Measurements from ENCODE around the gene ZBTB40. TPM values are rescaled to one million over a fixed set of nuclear protein-coding genes. Genes with fewer than 3 reads are reported as not detected.

The ZBTB40 gene
- total and polyA plus RNA-seq, 2 of the 13 experiments (the other 11 are each of a cell fraction or from before 2014, with no cell fraction given) = 8.8 to 16.5 TPM

- H4K20me1 ChIP-seq (ENCODE audit: insufficient read depth, low read length) = no peaks in the 10 kb centered on the region
- BruUV-seq (replicated peaks) = no TSS peak
Measured at GRCh38 chr1:22506130-22506692, 54.6 kb downstream of the ZBTB40 start.

More at GRCh38 chr1:22506130-22506692, 54.6 kb downstream of the ZBTB40 start:
- ChIA-PET POLR2A (no interaction called here), CTCF (ENCODE audit: low intra/inter-chr PET ratio, low total read pairs) (no interaction called here)
- in situ Hi-C loops (cut with HindIII; ENCODE audit: extremely low pct_ligation_motif_present, low pct_unique_long_range_greater_than_20kb) (no loop called here), intact Hi-C loops (cut with micrococcal nuclease; ENCODE audit: unreplicated experiment) (no loop called here)
- DNase-seq (ENCODE audit: low spot score) (no peak), ATAC-seq (no peak), FAIRE-seq (no peak)
- Histone ChIP-seq H3K9me3 (ENCODE audit: low read length) (no peaks in the 10 kb centered on the region), H3K4me3 (replicated peaks in 1 of 3; ENCODE audit: insufficient read depth in 1 of 3, low read depth in 2 of 3, low read length in 3 of 3) (no peak overlapping the region), H2AFZ (ENCODE audit: low read length) (no peak overlapping the region), H3K79me2 (ENCODE audit: insufficient read depth, low read length) (no peaks in the 10 kb centered on the region), H3K4me2 (ENCODE audit: low read depth, low read length) (no peak overlapping the region), H3K36me3 (replicated peaks in 1 of 2; ENCODE audit: control insufficient read depth in 1 of 2, insufficient read depth in 2 of 2, low read length in 2 of 2) (peaks cover 14 to 60% of the 10 kb centered on the region in 2 experiments), H3K9ac (ENCODE audit: insufficient read depth, low read depth, low read length) (no peak overlapping the region), H3K27ac (ENCODE audit: extremely low read length, insufficient read depth, low read length) (no peak overlapping the region), H3K27me3 (ENCODE audit: control insufficient read depth in 1 of 2, insufficient read depth in 2 of 2, low read length in 2 of 2) (no peaks in the 10 kb centered on the region), H3K4me1 (ENCODE audit: insufficient read depth, low read length) (peaks cover 16% of the 10 kb centered on the region)
- TF ChIP-seq XBP1 (CRISPR knock-in tag; IDR thresholded peaks at IDR 0.05) (no peak), ZBTB21 (CRISPR knock-in tag; IDR thresholded peaks at IDR 0.05) (no peak), TRAFD1 (CRISPR knock-in tag; IDR thresholded peaks at IDR 0.05; ENCODE audit: borderline replicate concordance) (no peak), CC2D1A (CRISPR knock-in tag; IDR thresholded peaks at IDR 0.05) (no peak), ZFP62 (CRISPR knock-in tag; IDR thresholded peaks at IDR 0.05) (no peak), ZNF30 (CRISPR knock-in tag; IDR thresholded peaks at IDR 0.05) (no peak), ZNF260 (CRISPR knock-in tag; IDR thresholded peaks at IDR 0.05; ENCODE audit: borderline replicate concordance, low read depth) (no peak), ZNF746 (CRISPR knock-in tag; IDR thresholded peaks at IDR 0.05) (no peak), ELF4 (CRISPR knock-in tag; IDR thresholded peaks at IDR 0.05; ENCODE audit: borderline replicate concordance) (no peak), SETDB1 (CRISPR knock-in tag; IDR thresholded peaks at IDR 0.05; ENCODE audit: borderline replicate concordance) (no peak), SNAPC2 (CRISPR knock-in tag; IDR thresholded peaks at IDR 0.05) (no peak), SMARCE1 (IDR thresholded peaks at IDR 0.05; ENCODE audit: borderline replicate concordance) (no peak), POLR2AphosphoS5 (IDR thresholded peaks at IDR 0.05; ENCODE audit: low read depth, low read length) (no peak)
- TF ChIP-seq, protein P1, sequence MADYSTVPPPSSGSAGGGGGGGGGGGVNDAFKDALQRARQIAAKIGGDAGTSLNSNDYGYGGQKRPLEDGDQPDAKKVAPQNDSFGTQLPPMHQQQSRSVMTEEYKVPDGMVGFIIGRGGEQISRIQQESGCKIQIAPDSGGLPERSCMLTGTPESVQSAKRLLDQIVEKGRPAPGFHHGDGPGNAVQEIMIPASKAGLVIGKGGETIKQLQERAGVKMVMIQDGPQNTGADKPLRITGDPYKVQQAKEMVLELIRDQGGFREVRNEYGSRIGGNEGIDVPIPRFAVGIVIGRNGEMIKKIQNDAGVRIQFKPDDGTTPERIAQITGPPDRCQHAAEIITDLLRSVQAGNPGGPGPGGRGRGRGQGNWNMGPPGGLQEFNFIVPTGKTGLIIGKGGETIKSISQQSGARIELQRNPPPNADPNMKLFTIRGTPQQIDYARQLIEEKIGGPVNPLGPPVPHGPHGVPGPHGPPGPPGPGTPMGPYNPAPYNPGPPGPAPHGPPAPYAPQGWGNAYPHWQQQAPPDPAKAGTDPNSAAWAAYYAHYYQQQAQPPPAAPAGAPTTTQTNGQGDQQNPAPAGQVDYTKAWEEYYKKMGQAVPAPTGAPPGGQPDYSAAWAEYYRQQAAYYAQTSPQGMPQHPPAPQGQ (CRISPR knock-in tag; IDR thresholded peaks at IDR 0.05; ENCODE audit: borderline replicate concordance) = no peak
- TF ChIP-seq, protein P2, sequence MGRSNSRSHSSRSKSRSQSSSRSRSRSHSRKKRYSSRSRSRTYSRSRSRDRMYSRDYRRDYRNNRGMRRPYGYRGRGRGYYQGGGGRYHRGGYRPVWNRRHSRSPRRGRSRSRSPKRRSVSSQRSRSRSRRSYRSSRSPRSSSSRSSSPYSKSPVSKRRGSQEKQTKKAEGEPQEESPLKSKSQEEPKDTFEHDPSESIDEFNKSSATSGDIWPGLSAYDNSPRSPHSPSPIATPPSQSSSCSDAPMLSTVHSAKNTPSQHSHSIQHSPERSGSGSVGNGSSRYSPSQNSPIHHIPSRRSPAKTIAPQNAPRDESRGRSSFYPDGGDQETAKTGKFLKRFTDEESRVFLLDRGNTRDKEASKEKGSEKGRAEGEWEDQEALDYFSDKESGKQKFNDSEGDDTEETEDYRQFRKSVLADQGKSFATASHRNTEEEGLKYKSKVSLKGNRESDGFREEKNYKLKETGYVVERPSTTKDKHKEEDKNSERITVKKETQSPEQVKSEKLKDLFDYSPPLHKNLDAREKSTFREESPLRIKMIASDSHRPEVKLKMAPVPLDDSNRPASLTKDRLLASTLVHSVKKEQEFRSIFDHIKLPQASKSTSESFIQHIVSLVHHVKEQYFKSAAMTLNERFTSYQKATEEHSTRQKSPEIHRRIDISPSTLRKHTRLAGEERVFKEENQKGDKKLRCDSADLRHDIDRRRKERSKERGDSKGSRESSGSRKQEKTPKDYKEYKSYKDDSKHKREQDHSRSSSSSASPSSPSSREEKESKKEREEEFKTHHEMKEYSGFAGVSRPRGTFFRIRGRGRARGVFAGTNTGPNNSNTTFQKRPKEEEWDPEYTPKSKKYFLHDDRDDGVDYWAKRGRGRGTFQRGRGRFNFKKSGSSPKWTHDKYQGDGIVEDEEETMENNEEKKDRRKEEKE (IDR thresholded peaks at IDR 0.05) = no peak
- TF ChIP-seq, protein P3, sequence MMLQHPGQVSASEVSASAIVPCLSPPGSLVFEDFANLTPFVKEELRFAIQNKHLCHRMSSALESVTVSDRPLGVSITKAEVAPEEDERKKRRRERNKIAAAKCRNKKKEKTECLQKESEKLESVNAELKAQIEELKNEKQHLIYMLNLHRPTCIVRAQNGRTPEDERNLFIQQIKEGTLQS (CRISPR knock-in tag; IDR thresholded peaks at IDR 0.05) = no peak
- WGBS (ENCODE audit: low lambda C conversion rate) = 96% methylated on average over 7 of the region's 8 CpGs

All from HepG2 (cell line).